A673 (cell line): Measurements from ENCODE around the gene ARID5B.

Experiments
- EZH2 ChIP-seq: fragments of 200-600 bp; sonication (generic); IDR thresholded peaks from 2 replicates; pipeline ENCODE4 v1.6.1; 2017; ENCODE audit warnings: borderline replicate concordance, low read depth, mild to moderate bottlenecking, mixed read lengths, antibody characterized with exemption, low read length; ENCODE audit not compliant: poor library complexity, severe bottlenecking
- TF ChIP-seq, protein P1 (sequence below): fragments of 300-800, 200-600 bp; sonication (generic); conservative IDR thresholded peaks from 2 replicates; pipeline ENCODE4 v1.5.1; 2017; ENCODE audit warnings: low read depth, mild to moderate bottlenecking, antibody characterized with exemption, low read length, moderate library complexity, mixed read lengths

GRCh38 chr10:62077330-62078015 is 176.0 kb downstream of the ARID5B start:
- TF ChIP-seq, protein P1, sequence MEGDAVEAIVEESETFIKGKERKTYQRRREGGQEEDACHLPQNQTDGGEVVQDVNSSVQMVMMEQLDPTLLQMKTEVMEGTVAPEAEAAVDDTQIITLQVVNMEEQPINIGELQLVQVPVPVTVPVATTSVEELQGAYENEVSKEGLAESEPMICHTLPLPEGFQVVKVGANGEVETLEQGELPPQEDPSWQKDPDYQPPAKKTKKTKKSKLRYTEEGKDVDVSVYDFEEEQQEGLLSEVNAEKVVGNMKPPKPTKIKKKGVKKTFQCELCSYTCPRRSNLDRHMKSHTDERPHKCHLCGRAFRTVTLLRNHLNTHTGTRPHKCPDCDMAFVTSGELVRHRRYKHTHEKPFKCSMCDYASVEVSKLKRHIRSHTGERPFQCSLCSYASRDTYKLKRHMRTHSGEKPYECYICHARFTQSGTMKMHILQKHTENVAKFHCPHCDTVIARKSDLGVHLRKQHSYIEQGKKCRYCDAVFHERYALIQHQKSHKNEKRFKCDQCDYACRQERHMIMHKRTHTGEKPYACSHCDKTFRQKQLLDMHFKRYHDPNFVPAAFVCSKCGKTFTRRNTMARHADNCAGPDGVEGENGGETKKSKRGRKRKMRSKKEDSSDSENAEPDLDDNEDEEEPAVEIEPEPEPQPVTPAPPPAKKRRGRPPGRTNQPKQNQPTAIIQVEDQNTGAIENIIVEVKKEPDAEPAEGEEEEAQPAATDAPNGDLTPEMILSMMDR: no peak
- TF ChIP-seq EZH2: no peak
